Glutamatergic neuron (in vitro differentiated cells): Measurements from ENCODE around the gene NLRP1. TPM values are rescaled to one million over a fixed set of nuclear protein-coding genes. Genes with fewer than 3 reads are reported as not detected.

Experiments used
- DNase-seq: peaks from one replicate; pipeline ENCODE4 v3.0.0; 2022
- H3K27ac Mint-ChIP-seq: one replicate; pipeline ENCODE4 v1.8.0; 2020; ENCODE audit warnings: mild to moderate bottlenecking, mixed read lengths, inconsistent platforms; ENCODE audit not compliant: unreplicated experiment
- H3K27me3 Mint-ChIP-seq: one replicate; pipeline ENCODE4 v1.8.0; 2020; ENCODE audit warnings: mild to moderate bottlenecking, moderate library complexity, mixed read lengths, inconsistent platforms; ENCODE audit not compliant: unreplicated experiment
- H3K36me3 Mint-ChIP-seq: one replicate; pipeline ENCODE4 v1.8.0; 2020; ENCODE audit warnings: mild to moderate bottlenecking, mixed read lengths, inconsistent platforms; ENCODE audit not compliant: unreplicated experiment
- H3K4me1 Mint-ChIP-seq: one replicate; pipeline ENCODE4 v1.8.0; 2020; ENCODE audit warnings: mild to moderate bottlenecking, low read depth, mixed read lengths, inconsistent platforms; ENCODE audit not compliant: unreplicated experiment
- H3K4me3 Mint-ChIP-seq: one replicate; pipeline ENCODE4 v1.8.0; 2020; ENCODE audit warnings: mild to moderate bottlenecking, mixed read lengths, inconsistent platforms; ENCODE audit not compliant: unreplicated experiment
- H3K9me3 Mint-ChIP-seq: one replicate; pipeline ENCODE4 v1.8.0; 2020; ENCODE audit warnings: mild to moderate bottlenecking, moderate library complexity, mixed read lengths, inconsistent platforms; ENCODE audit not compliant: unreplicated experiment
- CTCF ChIP-seq: fragments of 200-600 bp; sonication (generic); IDR thresholded peaks from one replicate; pipeline ENCODE4 v1.5.0; 2021; ENCODE audit not compliant: partially characterized antibody, unreplicated experiment
- total RNA-seq: library from RNA; stranded (reverse); fragmentation: NEBNext Ultra II Directional; extraction: Animal tissue kit (Norgen Biotek cat#: 25700); gene quantifications from one replicate; pipeline ENCODE4 v1.2.1, GENCODE V29; 2021; ENCODE audit not compliant: unreplicated experiment

The NLRP1 gene
- total RNA-seq, 1 donor from 2014 or later = 69.5 TPM

GRCh38 chr17:5585287-5585794 is 1.0 kb upstream of the NLRP1 start:
- Mint-ChIP-seq H3K9me3 (peaks cover 1% of the 10 kb centered on the region), H3K27ac (no peak overlapping the region), H3K4me1 (peaks cover 11% of the 10 kb centered on the region), H3K4me3 (no peak overlapping the region), H3K27me3 (no peaks in the 10 kb centered on the region), H3K36me3 (no peaks in the 10 kb centered on the region)
- no peak for TF ChIP-seq CTCF
- no peak for DNase-seq

DNA sequence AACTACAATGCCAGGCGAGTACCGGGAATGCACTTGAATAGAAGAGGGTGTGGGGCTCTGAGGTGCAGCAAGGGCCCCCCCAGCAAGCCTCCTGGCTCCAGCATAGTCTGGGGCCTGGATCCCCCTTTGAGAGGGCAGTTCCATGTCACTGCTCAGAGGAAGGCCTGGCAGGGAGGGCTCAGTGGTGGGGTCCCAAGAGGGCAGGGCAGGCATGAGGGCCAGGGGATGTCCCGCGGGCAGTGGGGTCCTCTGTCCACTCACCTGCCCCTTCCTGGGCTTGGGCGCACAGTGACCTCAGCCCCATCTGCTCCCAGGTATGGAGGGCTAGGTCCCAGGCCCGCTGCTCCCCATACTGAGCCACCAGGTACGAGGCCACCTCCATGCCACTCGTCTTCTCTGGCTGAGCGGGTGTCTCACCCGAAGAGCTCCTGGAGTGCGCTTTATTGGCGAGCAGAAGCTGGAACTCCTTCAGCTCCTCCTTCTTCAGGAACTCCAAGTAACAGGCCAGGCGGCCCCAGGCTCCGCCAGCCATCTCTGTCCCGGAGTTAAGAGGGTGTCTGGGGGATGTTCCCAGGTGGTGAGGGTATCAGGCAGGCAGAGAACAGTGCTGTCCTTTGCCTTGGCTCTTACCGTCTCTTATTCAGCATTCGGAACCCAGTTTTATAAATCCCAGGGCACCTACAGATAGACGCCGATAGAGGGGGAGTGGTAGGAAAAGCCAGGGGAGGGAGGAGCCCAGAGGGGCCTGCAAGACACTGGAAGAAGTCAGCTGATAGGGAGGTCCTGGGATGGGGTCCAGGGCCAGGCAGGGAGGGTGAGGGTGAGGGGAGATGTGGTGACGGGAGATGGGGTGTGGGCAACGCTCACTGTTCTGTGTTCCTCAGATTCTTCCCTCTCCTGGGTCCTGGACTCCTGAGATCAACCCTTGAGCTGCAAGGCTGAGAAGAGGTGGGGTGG is 605 bp downstream of the NLRP1 start:
- H3K9me3 Mint-ChIP-seq = peaks cover 1% of the 10 kb centered on the region
- H3K4me3 Mint-ChIP-seq = no peak overlapping the region
- H3K27ac Mint-ChIP-seq = no peak overlapping the region
- peaks cover 11% of the 10 kb centered on the region for H3K4me1 Mint-ChIP-seq
- no peaks in the 10 kb centered on the region for H3K27me3 Mint-ChIP-seq
- no peak for DNase-seq
- no peak for TF ChIP-seq CTCF
- H3K36me3 Mint-ChIP-seq = no peaks in the 10 kb centered on the region

DNA sequence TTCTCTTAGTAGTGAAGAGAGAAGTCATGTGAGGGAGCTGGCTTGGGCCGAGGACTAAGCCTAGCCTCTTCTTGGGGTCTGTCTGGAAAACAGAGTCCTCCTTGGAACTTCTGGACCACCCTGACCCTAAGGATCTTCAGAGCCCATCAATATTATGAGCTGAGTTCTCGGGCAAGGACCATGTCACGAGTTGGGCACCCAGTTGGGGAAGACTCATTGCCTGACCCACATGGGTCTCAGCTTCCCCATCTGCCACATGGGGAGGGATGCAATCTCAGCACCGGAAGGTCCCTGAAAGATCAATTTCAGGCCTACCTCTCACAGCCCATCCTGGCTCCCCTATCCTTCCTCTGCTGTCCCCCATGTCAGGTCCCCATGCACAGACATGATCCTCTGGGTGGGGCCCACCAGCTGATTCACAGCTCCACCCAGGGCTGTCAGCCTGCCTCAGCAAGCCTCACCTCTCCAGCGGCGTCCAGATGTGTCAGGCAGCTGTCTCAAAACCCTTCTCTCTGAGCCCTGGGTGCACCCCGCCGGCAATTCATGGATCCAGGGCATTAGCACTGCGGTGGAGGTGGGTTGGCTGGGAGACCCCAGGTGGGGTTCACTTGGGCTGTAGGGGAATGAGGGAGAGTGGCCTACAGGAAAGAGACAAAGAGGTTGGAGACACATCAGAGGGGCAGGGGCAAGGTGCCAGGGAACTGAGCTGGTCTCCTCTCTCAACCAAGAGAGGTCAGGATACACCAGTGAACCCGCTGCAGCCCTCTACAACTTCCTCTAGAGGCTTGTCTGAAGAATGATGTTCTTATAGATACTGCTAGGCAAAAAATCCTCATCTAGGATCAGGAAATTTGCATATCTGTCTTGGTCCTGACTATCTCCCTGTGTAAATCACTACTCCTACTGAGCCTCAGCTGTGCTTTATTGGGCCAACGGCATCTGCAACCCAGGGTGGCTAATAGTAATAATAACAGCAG is 1.8 kb downstream of the NLRP1 start:
- H3K4me3 Mint-ChIP-seq = no peak overlapping the region
- H3K36me3 Mint-ChIP-seq = no peaks in the 10 kb centered on the region
- peaks cover 1% of the 10 kb centered on the region for H3K9me3 Mint-ChIP-seq
- no peak for DNase-seq
- no peak overlapping the region for H3K27ac Mint-ChIP-seq
- TF ChIP-seq CTCF = no peak
- H3K27me3 Mint-ChIP-seq = no peaks in the 10 kb centered on the region
- peaks cover 10% of the 10 kb centered on the region for H3K4me1 Mint-ChIP-seq

GRCh38 chr17:5581655-5582054 is 2.7 kb downstream of the NLRP1 start:
- no peak for TF ChIP-seq CTCF
- Mint-ChIP-seq H3K27ac (no peak overlapping the region), H3K9me3 (no peaks in the 10 kb centered on the region), H3K36me3 (no peaks in the 10 kb centered on the region), H3K27me3 (no peaks in the 10 kb centered on the region), H3K4me3 (no peak overlapping the region), H3K4me1 (peaks cover 5% of the 10 kb centered on the region)
- DNase-seq = no peak
